HG03060 (cell line): ENCODE measurements around the gene NTN3.
"Not testable (repeated sequence)": the region's sequence is repeated elsewhere in the genome, so short reads cannot be mapped to it uniquely, and the experiment has no call there.

Experiments
- ATAC-seq: cut with Tn5 transposase; IDR thresholded peaks from one replicate; pipeline ENCODE4 v1.9.1; 2021; ENCODE audit warnings: low read depth, moderate number of reproducible peaks; ENCODE audit not compliant: unreplicated experiment

The NTN3 gene

GRCh38 chr16:2439598-2439997 is 31.5 kb upstream of the NTN3 start:
- no peak for ATAC-seq

GRCh38 chr16:2441143-2441804 is 29.8 kb upstream of the NTN3 start:
- not testable (repeated sequence) for ATAC-seq

GRCh38 chr16:2443555-2443954 is 27.5 kb upstream of the NTN3 start:
- no peak for ATAC-seq

GRCh38 chr16:2447920-2448583 is 23.0 kb upstream of the NTN3 start:
- no peak for ATAC-seq

- ATAC-seq = no peak
These were observed 22.0 kb upstream of the NTN3 start for GRCh38 chr16:2449118-2449517.

GRCh38 chr16:2450535-2450934 is 20.6 kb upstream of the NTN3 start:
- no peak for ATAC-seq

- ATAC-seq = no peak
These were observed 20.1 kb upstream of the NTN3 start for GRCh38 chr16:2450975-2451381.

- no peak for ATAC-seq
These were observed 19.2 kb upstream of the NTN3 start for GRCh38 chr16:2451851-2452320.

GRCh38 chr16:2452650-2453049 is 18.4 kb upstream of the NTN3 start:
- ATAC-seq = no peak

GRCh38 chr16:2455081-2455845 is 15.8 kb upstream of the NTN3 start:
- ATAC-seq = no peak

- no peak for ATAC-seq
These were observed 14.4 kb upstream of the NTN3 start for GRCh38 chr16:2456551-2457153.

GRCh38 chr16:2457267-2457666 is 13.8 kb upstream of the NTN3 start:
- ATAC-seq = no peak

- no peak for ATAC-seq
These were observed 13.2 kb upstream of the NTN3 start for GRCh38 chr16:2457946-2458345.

- no peak for ATAC-seq
These were observed 12.0 kb upstream of the NTN3 start for GRCh38 chr16:2458887-2459646.

GRCh38 chr16:2459647-2460390 is 11.3 kb upstream of the NTN3 start, which contains the start of gene TEDC2:
Gene TEDC2 (plus strand): TSS chr16:2460109. CDS start chr16:2460145, 36 bp downstream.
- ATAC-seq = peak; percentile 53

GRCh38 chr16:2460391-2460713 is 10.7 kb upstream of the NTN3 start:
- no peak for ATAC-seq

- no peak for ATAC-seq
These were observed 10.2 kb upstream of the NTN3 start for GRCh38 chr16:2460916-2461315.

GRCh38 chr16:2462031-2462866 is 8.8 kb upstream of the NTN3 start:
- ATAC-seq = no peak

- ATAC-seq = no peak
These were observed 6.8 kb upstream of the NTN3 start for GRCh38 chr16:2464333-2464732.
